ENCODE results near the gene ARHGEF7. TPM values are rescaled to one million over a fixed set of nuclear protein-coding genes. Genes with fewer than 3 reads are reported as not detected.

ARHGEF7 gene
- total and polyA plus RNA-seq, 4 donors = 16.2 to 132 (median 100) TPM

DNA sequence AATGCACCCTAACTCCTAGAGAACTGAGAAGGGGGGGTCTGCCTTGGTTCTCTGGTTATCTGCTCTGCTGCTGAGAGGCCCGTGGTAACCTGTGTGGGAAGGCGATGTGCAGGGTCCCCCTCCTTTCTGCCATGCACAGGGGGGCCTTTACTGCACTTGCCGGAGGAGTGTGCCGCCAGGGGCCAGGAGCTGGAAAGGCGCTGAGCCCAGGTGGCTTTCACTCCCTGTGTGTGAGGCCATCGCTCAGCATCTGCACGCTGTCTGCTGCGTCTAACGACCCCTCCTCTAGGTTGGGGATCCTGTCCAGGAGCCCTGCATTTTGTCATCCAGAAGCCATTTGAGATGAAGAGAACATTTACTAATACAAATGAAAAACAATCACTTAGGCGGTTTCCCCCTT is 168.3 kb downstream of the ARHGEF7 start:
- Histone ChIP-seq H3K4me1 (ENCODE audit: control insufficient read depth in 1 of 2, insufficient read depth in 2 of 2, low read length in 2 of 2) (peaks cover 3 to 7% of the 10 kb centered on the region in 2 donors), H3K4me3 (ENCODE audit: low read length in 2 of 2) (no peak overlapping the region), H3K9me3 (ENCODE audit: control insufficient read depth, low read length) (no peaks in the 10 kb centered on the region), H3K36me3 (ENCODE audit: control insufficient read depth in 1 of 2, insufficient read depth in 2 of 2, low read length in 1 of 2) (peaks cover 2 to 7% of the 10 kb centered on the region in 2 donors), H3K27me3 (ENCODE audit: control insufficient read depth in 1 of 2, insufficient read depth in 2 of 2, low read length in 1 of 2) (no peaks in the 10 kb centered on the region), H3K27ac (ENCODE audit: low read depth in 1 of 2, low read length in 2 of 2) (peak overlapping the region; percentile 77 to 89)
- ATAC-seq (ENCODE audit: low FRiP score) (no peak), DNase-seq (no peak)
- intact Hi-C loops (cut with DNase I) = loop anchor here (10.0 kb wide), 2 partner anchors 169 to 369 kb away; partner anchors contain the start of genes ANKRD10 (in 1 of the 2) and ARHGEF7 (in 1 of the 2)
- 89 to 90% methylated on average over 10 of the region's 10 CpGs for WGBS, 2 donors

DNA sequence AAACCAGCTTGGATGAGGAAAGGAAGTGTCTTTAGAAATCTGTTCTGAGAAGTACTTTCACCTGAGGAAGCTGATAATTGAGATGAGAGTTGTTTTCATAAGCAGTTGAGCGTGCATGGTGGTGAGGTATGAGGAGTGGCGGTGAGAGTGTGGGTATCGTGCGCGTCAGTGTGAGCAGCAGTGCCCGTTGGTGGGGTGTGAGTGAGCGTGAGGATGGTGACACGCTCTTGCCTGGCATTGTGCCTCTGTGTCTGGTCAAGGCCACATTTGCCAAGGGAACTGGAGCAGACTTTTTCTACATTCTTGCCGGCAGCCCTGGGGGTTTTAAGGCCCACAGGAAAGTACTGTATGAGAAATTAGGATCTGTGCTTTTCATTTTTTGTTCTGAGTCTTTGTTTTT is 168.9 kb downstream of the ARHGEF7 start:
- peaks cover 3 to 7% of the 10 kb centered on the region in 2 donors for H3K4me1 ChIP-seq (ENCODE audit: control insufficient read depth in 1 of 2, insufficient read depth in 2 of 2, low read length in 2 of 2)
- H3K27ac ChIP-seq (ENCODE audit: low read depth in 1 of 2, low read length in 2 of 2) = peak overlapping the region; percentile 35 to 89
- no peak for ATAC-seq (ENCODE audit: low FRiP score)
- peaks cover 0 to 7% of the 10 kb centered on the region in 2 donors for H3K36me3 ChIP-seq (ENCODE audit: control insufficient read depth in 1 of 2, insufficient read depth in 2 of 2, low read length in 1 of 2)
- H3K4me3 ChIP-seq (ENCODE audit: low read length in 2 of 2) = no peak overlapping the region
- 28 to 35% methylated on average over 9 of the region's 9 CpGs for WGBS, 2 donors
- H3K9me3 ChIP-seq (ENCODE audit: control insufficient read depth, low read length) = no peaks in the 10 kb centered on the region
- DNase-seq = no peak
- intact Hi-C loops (cut with DNase I) = loop anchor here (10.0 kb wide), 2 partner anchors 169 to 369 kb away; partner anchors contain the start of genes ANKRD10 (in 1 of the 2) and ARHGEF7 (in 1 of the 2)
- H3K27me3 ChIP-seq (ENCODE audit: control insufficient read depth in 1 of 2, insufficient read depth in 2 of 2, low read length in 1 of 2) = no peaks in the 10 kb centered on the region

GRCh38 chr13:111284565-111284964 is 169.5 kb downstream of the ARHGEF7 start:
- Histone ChIP-seq H3K36me3 (ENCODE audit: control insufficient read depth in 1 of 2, insufficient read depth in 2 of 2, low read length in 1 of 2) (peaks cover 0 to 7% of the 10 kb centered on the region in 2 donors), H3K4me1 (ENCODE audit: control insufficient read depth in 1 of 2, insufficient read depth in 2 of 2, low read length in 2 of 2) (peaks cover 3 to 7% of the 10 kb centered on the region in 2 donors), H3K4me3 (ENCODE audit: low read length in 2 of 2) (no peak overlapping the region), H3K27me3 (ENCODE audit: control insufficient read depth in 1 of 2, insufficient read depth in 2 of 2, low read length in 1 of 2) (no peaks in the 10 kb centered on the region), H3K27ac (ENCODE audit: low read depth in 1 of 2, low read length in 2 of 2) (peak overlapping the region; percentile 68 to 89), H3K9me3 (ENCODE audit: control insufficient read depth, low read length) (no peaks in the 10 kb centered on the region)
- intact Hi-C loops (cut with DNase I) = loop anchor here (10.0 kb wide), 2 partner anchors 170 to 370 kb away; partner anchors contain the start of genes ANKRD10 (in 1 of the 2) and ARHGEF7 (in 1 of the 2)
- WGBS, 2 donors = 45 to 51% methylated on average over 14 of the region's 14 CpGs
- no peak for DNase-seq
- no peak for ATAC-seq (ENCODE audit: low FRiP score)

GRCh38 chr13:111286162-111286561 is 171.1 kb downstream of the ARHGEF7 start:
- intact Hi-C loops (cut with DNase I) = loop anchor here (10.0 kb wide), 2 partner anchors 171 to 371 kb away; partner anchors contain the start of genes ANKRD10 (in 1 of the 2) and ARHGEF7 (in 1 of the 2)
- H3K9me3 ChIP-seq (ENCODE audit: control insufficient read depth, low read length) = no peaks in the 10 kb centered on the region
- peaks cover 3 to 4% of the 10 kb centered on the region in 2 donors for H3K4me1 ChIP-seq (ENCODE audit: control insufficient read depth in 1 of 2, insufficient read depth in 2 of 2, low read length in 2 of 2)
- peaks cover 0 to 11% of the 10 kb centered on the region in 2 donors for H3K36me3 ChIP-seq (ENCODE audit: control insufficient read depth in 1 of 2, insufficient read depth in 2 of 2, low read length in 1 of 2)
- H3K27me3 ChIP-seq (ENCODE audit: control insufficient read depth in 1 of 2, insufficient read depth in 2 of 2, low read length in 1 of 2) = no peaks in the 10 kb centered on the region
- ATAC-seq (ENCODE audit: low FRiP score) (no peak), DNase-seq (no peak)
- no peak overlapping the region for H3K27ac ChIP-seq (ENCODE audit: low read depth in 1 of 2, low read length in 2 of 2)
- WGBS, 2 donors = 84 to 86% methylated on average over 15 of the region's 15 CpGs
- no peak overlapping the region for H3K4me3 ChIP-seq (ENCODE audit: low read length in 2 of 2)

DNA sequence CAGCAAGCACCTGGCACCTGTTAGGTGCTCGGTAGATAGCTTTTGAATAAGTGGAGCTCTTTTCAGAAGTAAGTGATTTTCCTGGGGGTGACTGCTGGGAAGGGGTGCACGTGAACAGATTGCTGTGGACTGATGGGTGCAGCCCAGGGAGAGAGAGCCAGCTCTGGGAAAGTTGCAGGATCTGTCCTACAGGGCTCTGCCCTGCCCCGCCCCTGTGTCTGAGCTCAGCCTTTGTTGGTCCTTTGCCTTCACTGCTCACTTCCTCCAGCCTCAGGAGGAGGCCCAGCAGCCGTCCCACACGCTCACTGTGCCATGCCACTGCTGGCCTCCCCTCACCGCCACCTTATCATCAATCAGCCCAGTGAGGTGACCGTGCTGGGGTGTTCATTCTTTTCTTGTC is 171.6 kb downstream of the ARHGEF7 start:
- H3K4me3 ChIP-seq (ENCODE audit: low read length in 2 of 2) = no peak overlapping the region
- ATAC-seq (ENCODE audit: low FRiP score) (no peak), DNase-seq (no peak)
- no peaks in the 10 kb centered on the region for H3K27me3 ChIP-seq (ENCODE audit: control insufficient read depth in 1 of 2, insufficient read depth in 2 of 2, low read length in 1 of 2)
- WGBS, 2 donors = 73 to 81% methylated on average over 7 of the region's 7 CpGs
- intact Hi-C loops (cut with DNase I) = loop anchor here (10.0 kb wide), 2 partner anchors 172 to 372 kb away; partner anchors contain the start of genes ANKRD10 (in 1 of the 2) and ARHGEF7 (in 1 of the 2)
- H3K4me1 ChIP-seq (ENCODE audit: control insufficient read depth in 1 of 2, insufficient read depth in 2 of 2, low read length in 2 of 2) = peaks cover 0 to 4% of the 10 kb centered on the region in 2 donors
- H3K9me3 ChIP-seq (ENCODE audit: control insufficient read depth, low read length) = no peaks in the 10 kb centered on the region
- H3K27ac ChIP-seq (ENCODE audit: low read depth in 1 of 2, low read length in 2 of 2) = no peak overlapping the region
- peaks cover 0 to 11% of the 10 kb centered on the region in 2 donors for H3K36me3 ChIP-seq (ENCODE audit: control insufficient read depth in 1 of 2, insufficient read depth in 2 of 2, low read length in 1 of 2)

GRCh38 chr13:111287201-111287600 is 172.1 kb downstream of the ARHGEF7 start:
- Histone ChIP-seq H3K4me3 (ENCODE audit: low read length in 2 of 2) (no peak overlapping the region), H3K9me3 (ENCODE audit: control insufficient read depth, low read length) (no peaks in the 10 kb centered on the region), H3K4me1 (ENCODE audit: control insufficient read depth in 1 of 2, insufficient read depth in 2 of 2, low read length in 2 of 2) (peaks cover 0 to 4% of the 10 kb centered on the region in 2 donors), H3K36me3 (ENCODE audit: control insufficient read depth in 1 of 2, insufficient read depth in 2 of 2, low read length in 1 of 2) (peaks cover 0 to 11% of the 10 kb centered on the region in 2 donors), H3K27ac (ENCODE audit: low read depth in 1 of 2, low read length in 2 of 2) (no peak overlapping the region), H3K27me3 (ENCODE audit: control insufficient read depth in 1 of 2, insufficient read depth in 2 of 2, low read length in 1 of 2) (no peaks in the 10 kb centered on the region)
- ATAC-seq (ENCODE audit: low FRiP score) (no peak), DNase-seq (no peak)
- intact Hi-C loops (cut with DNase I) = loop anchor here (10.0 kb wide), 2 partner anchors 172 to 372 kb away; partner anchors contain the start of genes ANKRD10 (in 1 of the 2) and ARHGEF7 (in 1 of the 2)
- WGBS, 2 donors = 87 to 90% methylated on average over 8 of the region's 8 CpGs

DNA sequence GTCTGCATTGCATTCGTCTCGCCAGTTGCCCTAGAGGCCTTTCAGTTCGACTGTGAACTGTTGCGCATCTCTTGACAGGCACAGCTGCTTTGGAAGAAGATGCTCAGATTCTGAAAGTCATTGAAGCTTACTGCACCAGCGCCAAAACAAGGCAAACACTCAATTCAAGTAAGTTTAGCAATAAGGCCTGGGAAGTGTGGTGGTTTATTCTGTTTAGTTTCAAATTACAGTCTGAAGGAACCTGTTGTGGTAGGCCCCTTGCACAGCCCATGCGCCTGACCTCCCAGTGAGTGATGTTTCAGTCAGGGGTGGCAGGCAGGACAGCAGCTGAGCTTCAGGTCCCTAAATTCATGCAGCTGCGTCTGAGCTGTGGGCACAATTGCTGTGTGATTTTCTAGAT is 173.2 kb downstream of the ARHGEF7 start:
- peaks cover 0 to 4% of the 10 kb centered on the region in 2 donors for H3K4me1 ChIP-seq (ENCODE audit: control insufficient read depth in 1 of 2, insufficient read depth in 2 of 2, low read length in 2 of 2)
- no peak for DNase-seq
- ATAC-seq (ENCODE audit: low FRiP score) = no peak
- no peaks in the 10 kb centered on the region for H3K27me3 ChIP-seq (ENCODE audit: control insufficient read depth in 1 of 2, insufficient read depth in 2 of 2, low read length in 1 of 2)
- no peak overlapping the region for H3K27ac ChIP-seq (ENCODE audit: low read depth in 1 of 2, low read length in 2 of 2)
- H3K36me3 ChIP-seq (ENCODE audit: control insufficient read depth in 1 of 2, insufficient read depth in 2 of 2, low read length in 1 of 2) = peaks cover 0 to 13% of the 10 kb centered on the region in 2 donors
- no peaks in the 10 kb centered on the region for H3K9me3 ChIP-seq (ENCODE audit: control insufficient read depth, low read length)
- WGBS, 2 donors = 84 to 85% methylated on average over 7 of the region's 7 CpGs
- no peak overlapping the region for H3K4me3 ChIP-seq (ENCODE audit: low read length in 2 of 2)
- intact Hi-C loops (cut with DNase I) = loop anchor here (10.0 kb wide), 2 partner anchors 173 to 373 kb away; partner anchors contain the start of genes ANKRD10 (in 1 of the 2) and ARHGEF7 (in 1 of the 2)

DNA sequence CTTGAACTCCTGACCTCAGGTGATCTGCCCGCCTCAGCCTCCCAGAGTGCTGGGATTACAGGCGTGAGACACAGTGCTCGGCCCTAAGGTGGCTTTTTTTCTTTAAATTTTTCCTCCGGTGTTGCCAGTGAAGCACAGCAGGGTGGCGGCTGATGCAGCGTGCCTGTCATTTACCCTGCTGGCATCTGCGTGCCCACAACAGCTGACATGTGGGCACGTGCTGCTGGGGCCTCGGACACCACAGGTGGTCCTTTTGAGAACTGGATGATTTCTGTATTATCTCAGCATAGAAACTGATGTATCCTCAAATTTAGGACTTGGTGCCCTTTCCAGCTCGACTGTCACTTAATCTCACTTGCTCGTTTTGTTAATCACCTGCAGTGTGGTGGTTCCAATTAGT is 174.1 kb downstream of the ARHGEF7 start:
- 84 to 88% methylated on average over 11 of the region's 11 CpGs for WGBS, 2 donors
- Histone ChIP-seq H3K27me3 (ENCODE audit: control insufficient read depth in 1 of 2, insufficient read depth in 2 of 2, low read length in 1 of 2) (no peaks in the 10 kb centered on the region), H3K9me3 (ENCODE audit: control insufficient read depth, low read length) (no peaks in the 10 kb centered on the region), H3K27ac (ENCODE audit: low read depth in 1 of 2, low read length in 2 of 2) (no peak overlapping the region), H3K4me3 (ENCODE audit: low read length in 2 of 2) (no peak overlapping the region), H3K4me1 (ENCODE audit: control insufficient read depth in 1 of 2, insufficient read depth in 2 of 2, low read length in 2 of 2) (peaks cover 0 to 4% of the 10 kb centered on the region in 2 donors), H3K36me3 (ENCODE audit: control insufficient read depth in 1 of 2, insufficient read depth in 2 of 2, low read length in 1 of 2) (peaks cover 0 to 13% of the 10 kb centered on the region in 2 donors)
- ATAC-seq (ENCODE audit: low FRiP score) (no peak), DNase-seq (no peak)
- intact Hi-C loops (cut with DNase I) = loop anchor here (10.0 kb wide), 2 partner anchors 174 to 374 kb away; partner anchors contain the start of genes ANKRD10 (in 1 of the 2) and ARHGEF7 (in 1 of the 2)

DNA sequence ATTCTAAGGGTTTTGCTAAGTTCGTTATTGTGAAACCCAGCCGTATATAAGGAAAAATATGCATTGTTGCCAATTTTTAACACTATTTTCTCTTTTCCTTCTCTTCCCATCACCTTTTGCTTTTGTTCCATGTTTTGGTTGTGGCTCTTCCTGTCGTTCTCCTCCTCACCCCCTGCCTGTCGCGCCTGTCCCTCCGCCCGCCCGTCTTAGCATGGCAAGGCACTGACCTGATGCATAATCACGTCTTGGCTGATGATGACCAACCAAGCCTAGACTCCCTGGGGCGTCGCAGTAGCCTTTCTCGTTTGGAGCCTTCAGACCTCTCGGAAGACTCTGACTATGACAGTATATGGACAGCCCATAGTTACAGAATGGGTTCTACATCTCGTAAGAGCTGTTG is 176.8 kb downstream of the ARHGEF7 start:
- intact Hi-C loops (cut with DNase I) = no loop called here
- H3K27ac ChIP-seq (ENCODE audit: low read depth in 1 of 2, low read length in 2 of 2) = no peak overlapping the region
- no peaks in the 10 kb centered on the region for H3K4me1 ChIP-seq (ENCODE audit: control insufficient read depth in 1 of 2, insufficient read depth in 2 of 2, low read length in 2 of 2)
- H3K9me3 ChIP-seq (ENCODE audit: control insufficient read depth, low read length) = no peaks in the 10 kb centered on the region
- DNase-seq (no peak), ATAC-seq (ENCODE audit: low FRiP score) (no peak)
- no peak overlapping the region for H3K4me3 ChIP-seq (ENCODE audit: low read length in 2 of 2)
- no peaks in the 10 kb centered on the region for H3K27me3 ChIP-seq (ENCODE audit: control insufficient read depth in 1 of 2, insufficient read depth in 2 of 2, low read length in 1 of 2)
- H3K36me3 ChIP-seq (ENCODE audit: control insufficient read depth in 1 of 2, insufficient read depth in 2 of 2, low read length in 1 of 2) = peaks cover 0 to 9% of the 10 kb centered on the region in 2 donors
- WGBS, 2 donors = 83 to 86% methylated on average over 14 of the region's 14 CpGs
